GM10847 (cell line): ENCODE results near the gene FYB1.

Source experiments
- POLR2A ChIP-seq: IDR thresholded peaks from 2 replicates; pipeline ENCODE4 v1.6.1; 2011; ENCODE audit not compliant: insufficient read length; ENCODE audit errors: extremely low read depth

The FYB1 gene

GRCh38 chr5:39143151-39143860, 76.1 kb downstream of the FYB1 start:
- no peak for TF ChIP-seq POLR2A

- TF ChIP-seq POLR2A: no peak
Measured at GRCh38 chr5:39140558-39141168, 78.7 kb downstream of the FYB1 start.

- TF ChIP-seq POLR2A: no peak
Measured at GRCh38 chr5:39138892-39139291, 80.5 kb downstream of the FYB1 start.

GRCh38 chr5:39137819-39138451, 81.4 kb downstream of the FYB1 start:
- no peak for TF ChIP-seq POLR2A

- TF ChIP-seq POLR2A: no peak
Measured at GRCh38 chr5:39137391-39137790, 82.0 kb downstream of the FYB1 start.

- no peak for TF ChIP-seq POLR2A
Measured at GRCh38 chr5:39132792-39133191, 86.6 kb downstream of the FYB1 start.

- no peak for TF ChIP-seq POLR2A
Measured at GRCh38 chr5:39132128-39132447, 87.3 kb downstream of the FYB1 start.

- TF ChIP-seq POLR2A: no peak
Measured at GRCh38 chr5:39131210-39132127, 87.9 kb downstream of the FYB1 start.

- TF ChIP-seq POLR2A: no peak
Measured at GRCh38 chr5:39130716-39131115, 88.6 kb downstream of the FYB1 start.

GRCh38 chr5:39121922-39122321, 97.4 kb downstream of the FYB1 start:
- no peak for TF ChIP-seq POLR2A

GRCh38 chr5:39121315-39121714, 98.0 kb downstream of the FYB1 start:
- no peak for TF ChIP-seq POLR2A

GRCh38 chr5:39120052-39120420, 99.3 kb downstream of the FYB1 start:
- no peak for TF ChIP-seq POLR2A

GRCh38 chr5:39119404-39120051, 99.8 kb downstream of the FYB1 start:
- no peak for TF ChIP-seq POLR2A

GRCh38 chr5:39118638-39119037, 100.7 kb downstream of the FYB1 start:
- TF ChIP-seq POLR2A: no peak

GRCh38 chr5:39117401-39117800, 102.0 kb downstream of the FYB1 start:
- no peak for TF ChIP-seq POLR2A
